AG10803 (cell line): ENCODE data around the gene SUSD1.

Source experiments
- DNase-seq: peaks from one replicate; pipeline ENCODE4 v3.0.0; 2010; ENCODE audit warnings: low read depth
- H3K4me3 ChIP-seq: 2 replicates; pipeline ENCODE4 v1.5.1; 2011; ENCODE audit warnings: mild to moderate bottlenecking, low read length, control low read depth
- CTCF ChIP-seq: conservative IDR thresholded peaks from 2 replicates; pipeline ENCODE4 v1.5.1; 2011; ENCODE audit warnings: mild to moderate bottlenecking, low read length, control low read depth, inconsistent platforms

The SUSD1 gene

GRCh38 chr9:112166176-112167140 lies 8.6 kb downstream of the SUSD1 start:
- peak; percentile 28 for TF ChIP-seq CTCF
- H3K4me3 ChIP-seq: no peak overlapping the region
- DNase-seq: peak; percentile 84

GRCh38 chr9:112162621-112163413 lies 12.3 kb downstream of the SUSD1 start:
- TF ChIP-seq CTCF: no peak
- no peak for DNase-seq
- H3K4me3 ChIP-seq: no peak overlapping the region

- H3K4me3 ChIP-seq: no peak overlapping the region
- no peak for TF ChIP-seq CTCF
- no peak for DNase-seq
Observed at GRCh38 chr9:112159781-112160180, 15.3 kb downstream of the SUSD1 start.

GRCh38 chr9:112158656-112159367 lies 16.3 kb downstream of the SUSD1 start:
- no peak overlapping the region for H3K4me3 ChIP-seq
- TF ChIP-seq CTCF: no peak
- DNase-seq: no peak

GRCh38 chr9:112157961-112158360 lies 17.1 kb downstream of the SUSD1 start:
- TF ChIP-seq CTCF: no peak
- DNase-seq: no peak
- H3K4me3 ChIP-seq: no peak overlapping the region

- no peak overlapping the region for H3K4me3 ChIP-seq
- no peak for DNase-seq
- TF ChIP-seq CTCF: no peak
Observed at GRCh38 chr9:112157087-112157486, 18.0 kb downstream of the SUSD1 start.
